ENCODE data around the gene CTSD. TPM values are rescaled to one million over a fixed set of nuclear protein-coding genes. Genes with fewer than 3 reads are reported as not detected.

CTSD gene
- total and polyA plus RNA-seq, 9 donors, result 89.0 to 545 (median 191) TPM

- intact Hi-C loops (cut with DNase I), result no loop called here
- H3K9me3 ChIP-seq, result no peaks in the 10 kb centered on the region
- no peak for TF ChIP-seq CTCF (IDR thresholded peaks at IDR 0.05)
- TF ChIP-seq EP300 (IDR thresholded peaks at IDR 0.05), result no peak
- TF ChIP-seq POLR2A (IDR thresholded peaks at IDR 0.05), result no peak
- 83 to 90% (median 85%) methylated on average over 38 to 41 of the region's 41 CpGs for WGBS, 3 donors
- no peaks in the 10 kb centered on the region for H3K27me3 ChIP-seq
- H3K36me3 ChIP-seq, result no peaks in the 10 kb centered on the region
- peak in 1 of 5 donors; percentile 27 for DNase-seq
- no peak overlapping the region for H3K4me3 ChIP-seq
- H3K27ac ChIP-seq, result no peak overlapping the region
- H3K4me1 ChIP-seq (ENCODE audit: insufficient read depth), result peaks cover 9% of the 10 kb centered on the region
Observed at GRCh38 chr11:1756791-1757771, 6.6 kb downstream of the CTSD start.

GRCh38 chr11:1755692-1756561, 7.8 kb downstream of the CTSD start:
- intact Hi-C loops (cut with DNase I), result no loop called here

GRCh38 chr11:1755344-1755691, 8.4 kb downstream of the CTSD start:
- intact Hi-C loops (cut with DNase I), result no loop called here
- no peak overlapping the region for H3K4me3 ChIP-seq
- H3K27ac ChIP-seq, result no peak overlapping the region
- TF ChIP-seq CTCF (IDR thresholded peaks at IDR 0.05), result no peak
- TF ChIP-seq EP300 (IDR thresholded peaks at IDR 0.05), result no peak
- no peak for TF ChIP-seq POLR2A (IDR thresholded peaks at IDR 0.05)
- no peak for DNase-seq
- H3K36me3 ChIP-seq, result no peaks in the 10 kb centered on the region
- no peaks in the 10 kb centered on the region for H3K27me3 ChIP-seq
- peaks cover 2% of the 10 kb centered on the region for H3K4me1 ChIP-seq (ENCODE audit: insufficient read depth)
- 85 to 88% (median 88%) methylated on average over 9 of the region's 9 CpGs for WGBS, 3 donors
- no peaks in the 10 kb centered on the region for H3K9me3 ChIP-seq

More at GRCh38 chr11:1755692-1756561, 7.8 kb downstream of the CTSD start:
- Histone ChIP-seq H3K4me1 (ENCODE audit: insufficient read depth) (peaks cover 3% of the 10 kb centered on the region), H3K9me3 (no peaks in the 10 kb centered on the region), H3K4me3 (no peak overlapping the region), H3K27me3 (no peaks in the 10 kb centered on the region), H3K27ac (no peak overlapping the region), H3K36me3 (no peaks in the 10 kb centered on the region)
- DNase-seq, result no peak
- TF ChIP-seq POLR2A (IDR thresholded peaks at IDR 0.05) (no peak), EP300 (IDR thresholded peaks at IDR 0.05) (no peak), CTCF (IDR thresholded peaks at IDR 0.05) (no peak)
- WGBS, 3 donors, result 70 to 71% (median 71%) methylated on average over 16 of the region's 16 CpGs

GRCh38 chr11:1754376-1755150, 9.2 kb downstream of the CTSD start:
- 91 to 94% (median 92%) methylated on average over 8 of the region's 8 CpGs for WGBS, 3 donors
- H3K27ac ChIP-seq, result no peak overlapping the region
- intact Hi-C loops (cut with DNase I), result no loop called here
- H3K9me3 ChIP-seq, result no peaks in the 10 kb centered on the region
- H3K4me1 ChIP-seq (ENCODE audit: insufficient read depth), result peaks cover 3% of the 10 kb centered on the region
- H3K4me3 ChIP-seq, result no peak overlapping the region
- no peak for TF ChIP-seq POLR2A (IDR thresholded peaks at IDR 0.05)
- no peak for TF ChIP-seq EP300 (IDR thresholded peaks at IDR 0.05)
- TF ChIP-seq CTCF (IDR thresholded peaks at IDR 0.05), result no peak
- H3K27me3 ChIP-seq, result no peaks in the 10 kb centered on the region
- H3K36me3 ChIP-seq, result no peaks in the 10 kb centered on the region
- no peak for DNase-seq
